ENCODE results near the gene PHACTR3. TPM values are rescaled to one million over a fixed set of nuclear protein-coding genes. Genes with fewer than 3 reads are reported as not detected.

PHACTR3 gene
- total RNA-seq, 6 donors from 2014 or later = 5.5 to 30.8 (median 11.4) TPM

GRCh38 chr20:59837623-59838394, 233.5 kb downstream of the PHACTR3 start:
- Histone ChIP-seq H3K27ac (no peak overlapping the region), H3K4me1 (peaks cover 6 to 15% (median 10%) of the 10 kb centered on the region in 4 donors), H3K27me3 (no peaks in the 10 kb centered on the region), H3K4me3 (no peak overlapping the region), H3K9me3 (no peaks in the 10 kb centered on the region), H3K36me3 (peaks cover 0 to 15% (median 3%) of the 10 kb centered on the region in 4 donors)
- DNase-seq (no peak), ATAC-seq (ENCODE audit: low FRiP score in 2 of 2) (no peak)
- TF ChIP-seq POLR2AphosphoS5 (IDR thresholded peaks at IDR 0.05) (no peak), POLR2A (IDR thresholded peaks at IDR 0.05) (no peak), EP300 (IDR thresholded peaks at IDR 0.05) (no peak)
- TF ChIP-seq, protein P1, sequence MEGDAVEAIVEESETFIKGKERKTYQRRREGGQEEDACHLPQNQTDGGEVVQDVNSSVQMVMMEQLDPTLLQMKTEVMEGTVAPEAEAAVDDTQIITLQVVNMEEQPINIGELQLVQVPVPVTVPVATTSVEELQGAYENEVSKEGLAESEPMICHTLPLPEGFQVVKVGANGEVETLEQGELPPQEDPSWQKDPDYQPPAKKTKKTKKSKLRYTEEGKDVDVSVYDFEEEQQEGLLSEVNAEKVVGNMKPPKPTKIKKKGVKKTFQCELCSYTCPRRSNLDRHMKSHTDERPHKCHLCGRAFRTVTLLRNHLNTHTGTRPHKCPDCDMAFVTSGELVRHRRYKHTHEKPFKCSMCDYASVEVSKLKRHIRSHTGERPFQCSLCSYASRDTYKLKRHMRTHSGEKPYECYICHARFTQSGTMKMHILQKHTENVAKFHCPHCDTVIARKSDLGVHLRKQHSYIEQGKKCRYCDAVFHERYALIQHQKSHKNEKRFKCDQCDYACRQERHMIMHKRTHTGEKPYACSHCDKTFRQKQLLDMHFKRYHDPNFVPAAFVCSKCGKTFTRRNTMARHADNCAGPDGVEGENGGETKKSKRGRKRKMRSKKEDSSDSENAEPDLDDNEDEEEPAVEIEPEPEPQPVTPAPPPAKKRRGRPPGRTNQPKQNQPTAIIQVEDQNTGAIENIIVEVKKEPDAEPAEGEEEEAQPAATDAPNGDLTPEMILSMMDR (IDR thresholded peaks at IDR 0.05) = no peak
- WGBS, 2 donors = 72 to 78% methylated on average over 4 of the region's 4 CpGs

DNA sequence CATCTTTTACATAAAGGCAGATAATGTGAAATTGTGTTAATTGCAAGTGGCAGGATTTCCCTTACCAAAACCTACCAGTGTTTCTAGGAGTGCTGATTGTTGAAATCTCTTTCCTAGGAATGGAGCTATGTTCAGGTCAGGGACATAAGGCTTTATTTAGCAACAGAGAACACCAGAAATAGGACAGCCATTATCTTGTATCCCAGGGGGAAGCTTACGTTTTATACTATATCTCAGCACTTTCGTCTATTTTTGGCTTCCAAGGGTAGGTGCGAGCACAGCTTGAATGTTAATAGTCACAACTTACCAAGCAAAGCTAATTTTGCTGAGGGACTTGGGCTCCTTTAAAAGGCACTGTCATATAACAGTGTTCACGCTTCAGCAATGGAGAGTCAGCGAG, 235.1 kb downstream of the PHACTR3 start:
- no peaks in the 10 kb centered on the region for H3K27me3 ChIP-seq
- H3K36me3 ChIP-seq = peaks cover 0 to 15% (median 3%) of the 10 kb centered on the region in 4 donors
- DNase-seq = no peak
- no peak overlapping the region for H3K4me3 ChIP-seq
- 85 to 88% methylated on average over 5 of the region's 5 CpGs for WGBS, 2 donors
- TF ChIP-seq, protein P1 (IDR thresholded peaks at IDR 0.05) = no peak
- no peak for TF ChIP-seq EP300 (IDR thresholded peaks at IDR 0.05)
- ATAC-seq (ENCODE audit: low FRiP score in 2 of 2) = no peak
- H3K27ac ChIP-seq = no peak overlapping the region
- peaks cover 6 to 15% (median 10%) of the 10 kb centered on the region in 4 donors for H3K4me1 ChIP-seq
- no peaks in the 10 kb centered on the region for H3K9me3 ChIP-seq

DNA sequence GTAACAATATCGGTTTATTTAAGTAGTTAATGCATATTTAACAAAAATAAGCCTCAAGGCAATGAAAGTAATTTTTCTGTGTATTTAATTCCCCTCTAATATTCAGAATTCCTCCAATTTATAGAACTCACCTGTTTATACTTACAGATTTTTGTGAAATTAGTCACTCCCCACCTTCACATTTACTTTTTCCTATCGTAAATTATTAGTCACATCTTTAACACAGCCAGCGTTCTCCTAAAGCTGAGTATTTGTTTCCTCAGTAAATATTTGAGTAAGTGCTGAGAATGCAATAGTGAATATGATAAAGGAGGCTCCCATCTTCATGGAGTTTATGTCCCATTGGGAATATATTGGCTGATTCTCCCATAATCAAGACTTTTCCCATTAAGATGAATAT, 241.1 kb downstream of the PHACTR3 start:
- Histone ChIP-seq H3K36me3 (peaks cover 0 to 15% (median 3%) of the 10 kb centered on the region in 4 donors), H3K27ac (no peak overlapping the region), H3K4me1 (no peaks in the 10 kb centered on the region), H3K4me3 (no peak overlapping the region), H3K27me3 (no peaks in the 10 kb centered on the region), H3K9me3 (no peaks in the 10 kb centered on the region)
- ATAC-seq (ENCODE audit: low FRiP score in 2 of 2) (no peak), DNase-seq (no peak)
- 81 to 83% methylated on average over 3 of the region's 3 CpGs for WGBS, 2 donors
- TF ChIP-seq EP300 (IDR thresholded peaks at IDR 0.05) (no peak), POLR2A (IDR thresholded peaks at IDR 0.05) (no peak), POLR2AphosphoS5 (IDR thresholded peaks at IDR 0.05) (no peak)
- TF ChIP-seq, protein P1 (IDR thresholded peaks at IDR 0.05) = no peak

DNA sequence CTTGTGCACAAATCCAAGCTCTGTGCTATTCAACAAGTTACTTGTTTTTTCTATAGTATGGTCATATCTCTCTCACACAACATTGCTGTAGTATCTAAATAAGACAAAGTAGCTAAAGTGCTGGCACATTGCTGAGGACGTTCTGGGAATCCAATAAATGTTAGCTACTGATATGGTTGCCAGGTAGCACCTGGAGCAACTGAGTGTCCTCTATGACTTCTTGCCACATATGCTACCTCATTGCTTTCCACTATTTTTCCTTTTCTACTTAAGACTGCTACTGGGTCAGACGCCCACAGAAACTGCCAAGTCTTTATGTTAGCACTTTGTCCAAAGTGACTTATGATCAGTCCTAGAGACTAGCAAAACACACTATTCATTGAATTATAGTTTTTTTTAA, 243.8 kb downstream of the PHACTR3 start:
- ATAC-seq (ENCODE audit: low FRiP score in 2 of 2) (no peak), DNase-seq (no peak)
- TF ChIP-seq POLR2AphosphoS5 (IDR thresholded peaks at IDR 0.05) = no peak
- TF ChIP-seq, protein P1 (IDR thresholded peaks at IDR 0.05) = no peak
- no peak for TF ChIP-seq EP300 (IDR thresholded peaks at IDR 0.05)
- no peak for TF ChIP-seq POLR2A (IDR thresholded peaks at IDR 0.05)
- Histone ChIP-seq H3K36me3 (no peaks in the 10 kb centered on the region), H3K27ac (no peak overlapping the region), H3K9me3 (no peaks in the 10 kb centered on the region), H3K4me3 (no peak overlapping the region), H3K4me1 (no peaks in the 10 kb centered on the region), H3K27me3 (no peaks in the 10 kb centered on the region)
- 63 to 82% methylated on average over 2 of the region's 2 CpGs for WGBS, 2 donors
